NT2/D1 (cell line): ENCODE results near the gene KRTAP4-6.
"Not testable (repeated sequence)": the region's sequence is repeated elsewhere in the genome, so short reads cannot be mapped to it uniquely, and the experiment has no call there.

Experiments used
- DNase-seq: peaks from one replicate; pipeline ENCODE4 v3.0.0-alpha.2; 2011; ENCODE audit warnings: low read depth, low spot score
- H3K27me3 ChIP-seq: 2 replicates; pipeline ENCODE4 v1.6.0; 2011; ENCODE audit warnings: mild to moderate bottlenecking; ENCODE audit not compliant: insufficient read length, insufficient read depth
- H3K36me3 ChIP-seq: 2 replicates; pipeline ENCODE4 v1.6.1; 2011; ENCODE audit warnings: mild to moderate bottlenecking, low read length, mixed read lengths; ENCODE audit not compliant: insufficient read depth, insufficient read length
- H3K4me1 ChIP-seq: 2 replicates; pipeline ENCODE4 v1.5.1; 2011; ENCODE audit not compliant: insufficient read depth, insufficient read length
- H3K4me3 ChIP-seq: 2 replicates; pipeline ENCODE4 v1.5.1; 2011; ENCODE audit warnings: low read depth; ENCODE audit not compliant: insufficient read length
- H3K9ac ChIP-seq: 2 replicates; pipeline ENCODE4 v1.6.0; 2011; ENCODE audit warnings: low read depth; ENCODE audit not compliant: insufficient read length
- H3K9me3 ChIP-seq: 2 replicates; pipeline ENCODE4 v1.5.1; 2011; ENCODE audit warnings: mild to moderate bottlenecking, low read length; ENCODE audit not compliant: insufficient read depth
- SUZ12 ChIP-seq: IDR thresholded peaks from 2 replicates; pipeline ENCODE4 v1.6.1; 2011; ENCODE audit not compliant: insufficient read length, insufficient read depth; ENCODE audit errors: extremely low read depth
- YY1 ChIP-seq: IDR thresholded peaks from 2 replicates; pipeline ENCODE4 v1.6.1; 2011; ENCODE audit not compliant: insufficient read length, insufficient read depth
- ZNF274 ChIP-seq: IDR thresholded peaks from 2 replicates; pipeline ENCODE4 v1.6.1; 2011; ENCODE audit warnings: mild to moderate bottlenecking, low read depth, low read length

The KRTAP4-6 gene

GRCh38 chr17:41125064-41125463 lies 15.3 kb downstream of the KRTAP4-6 start:
- Histone ChIP-seq H3K9ac (no peak overlapping the region), H3K9me3 (no peaks in the 10 kb centered on the region), H3K36me3 (no peaks in the 10 kb centered on the region), H3K4me1 (no peaks in the 10 kb centered on the region), H3K4me3 (no peak overlapping the region), H3K27me3 (no peaks in the 10 kb centered on the region)
- no peak for DNase-seq
- TF ChIP-seq ZNF274 = no peak
- TF ChIP-seq SUZ12 = no peak
- no peak for TF ChIP-seq YY1

GRCh38 chr17:41123991-41124371 lies 16.4 kb downstream of the KRTAP4-6 start, which contains the start of gene KRTAP4-12:
KRTAP4-12 (minus strand) TSS chr17:41124182; CDS start chr17:41124122, 60 bp downstream.
- not testable (repeated sequence) for DNase-seq, H3K9me3 ChIP-seq, H3K4me1 ChIP-seq, H3K9ac ChIP-seq, H3K27me3 ChIP-seq, H3K36me3 ChIP-seq, H3K4me3 ChIP-seq

- H3K27me3 ChIP-seq, DNase-seq, H3K9me3 ChIP-seq, H3K9ac ChIP-seq, H3K4me1 ChIP-seq, H3K4me3 ChIP-seq, H3K36me3 ChIP-seq: not testable (repeated sequence)
Observed at GRCh38 chr17:41123292-41123990, 16.9 kb downstream of the KRTAP4-6 start.

GRCh38 chr17:41121742-41122141 lies 18.6 kb downstream of the KRTAP4-6 start:
- no peaks in the 10 kb centered on the region for H3K4me1 ChIP-seq
- no peak for TF ChIP-seq YY1
- no peak for TF ChIP-seq ZNF274
- TF ChIP-seq SUZ12 = no peak
- DNase-seq = no peak
- H3K4me3 ChIP-seq = no peak overlapping the region
- H3K9me3 ChIP-seq = no peaks in the 10 kb centered on the region
- no peaks in the 10 kb centered on the region for H3K36me3 ChIP-seq
- no peak overlapping the region for H3K9ac ChIP-seq
- no peaks in the 10 kb centered on the region for H3K27me3 ChIP-seq

- not testable (repeated sequence) for H3K27me3 ChIP-seq
Observed at GRCh38 chr17:41119696-41120690, 20.4 kb downstream of the KRTAP4-6 start.

GRCh38 chr17:41118721-41119120 lies 21.6 kb downstream of the KRTAP4-6 start:
- DNase-seq = no peak
- H3K9me3 ChIP-seq = peaks cover 9% of the 10 kb centered on the region; the same call in 1 of the 2 replicates
- peaks cover 2% of the 10 kb centered on the region for H3K4me1 ChIP-seq
- no peaks in the 10 kb centered on the region for H3K27me3 ChIP-seq
- no peaks in the 10 kb centered on the region for H3K36me3 ChIP-seq
- TF ChIP-seq ZNF274 (no peak), YY1 (no peak), SUZ12 (no peak)
- no peak overlapping the region for H3K4me3 ChIP-seq
- no peak overlapping the region for H3K9ac ChIP-seq

More at GRCh38 chr17:41119696-41120690, 20.4 kb downstream of the KRTAP4-6 start:
- H3K9ac ChIP-seq, H3K4me1 ChIP-seq, H3K36me3 ChIP-seq, H3K9me3 ChIP-seq, DNase-seq, H3K4me3 ChIP-seq: not testable (repeated sequence)

- H3K4me1 ChIP-seq, H3K36me3 ChIP-seq, H3K27me3 ChIP-seq, H3K4me3 ChIP-seq, H3K9ac ChIP-seq, DNase-seq: not testable (repeated sequence)
- peaks cover 17% of the 10 kb centered on the region for H3K9me3 ChIP-seq
Observed at GRCh38 chr17:41117846-41118386, 22.4 kb downstream of the KRTAP4-6 start, which contains the start of gene KRTAP4-11. KRTAP4-11 (minus strand) TSS chr17:41118373; CDS start chr17:41118315, 58 bp downstream.
